Spleen (tissue), 11 donors: ENCODE data around the gene CD99. TPM values are rescaled to one million over a fixed set of nuclear protein-coding genes. Genes with fewer than 3 reads are reported as not detected.

Source experiments
- DNase-seq: peaks from one replicate; pipeline ENCODE4 v3.0.0-alpha.2; 2020
- H3K27ac ChIP-seq, 8 donors: fragments of 200-600 bp; sonication (generic) in 7 of 8; 1 replicate in 4 of 8; 2 replicates in 4 of 8; pipeline versions ENCODE4 v1.5.0 to v1.8.0; 2016 to 2021; ENCODE audit warnings: inconsistent platforms in 4 of 8, mild to moderate bottlenecking in 4 of 8, moderate library complexity in 1 of 8
- H3K27me3 ChIP-seq, 7 donors: fragments of 200-600 bp; sonication (generic) in 6 of 7; replicated peaks in 1 of 7; 1 replicate in 4 of 7; 2 replicates in 3 of 7; pipeline versions ENCODE4 v1.5.0 to v1.8.0; 2016 to 2021; ENCODE audit warnings: inconsistent platforms in 3 of 7, mild to moderate bottlenecking in 1 of 7
- H3K36me3 ChIP-seq, 6 donors: fragments of 200-600 bp; sonication (generic) in 5 of 6; 1 replicate in 4 of 6; 2 replicates in 2 of 6; pipeline versions ENCODE4 v1.5.0 to v1.8.0; 2016 to 2021; ENCODE audit warnings: inconsistent platforms in 2 of 6
- H3K4me1 ChIP-seq, 6 donors: fragments of 200-600 bp; sonication (generic) in 5 of 6; 1 replicate in 3 of 6; 2 replicates in 3 of 6; pipeline versions ENCODE4 v1.5.0 to v1.8.0; 2016 to 2021; ENCODE audit warnings: inconsistent platforms in 3 of 6
- H3K4me3 ChIP-seq, 8 donors: fragments of 200-600 bp; sonication (generic) in 7 of 8; 1 replicate in 4 of 8; 2 replicates in 4 of 8; pipeline versions ENCODE4 v1.5.0 to v1.8.0; 2016 to 2021; ENCODE audit warnings: inconsistent platforms in 4 of 8, mild to moderate bottlenecking in 4 of 8, moderate library complexity in 2 of 8
- H3K9me3 ChIP-seq, 8 donors: fragments of 200-600 bp; sonication (generic) in 7 of 8; 1 replicate in 4 of 8; 2 replicates in 4 of 8; pipeline versions ENCODE4 v1.5.0 to v1.8.0; 2016 to 2021; ENCODE audit warnings: inconsistent platforms in 4 of 8
- CTCF ChIP-seq, 11 experiments: fragments of 200-600 bp in 7 of 11; fragments of 450-650 bp in 4 of 11; sonication (generic) in 4 of 11; IDR thresholded peaks in 8 of 11; conservative IDR thresholded peaks in 3 of 11; 1 replicate in 7 of 11; 2 replicates in 4 of 11; pipeline versions ENCODE4 v1.4.0 to v1.8.0; 2016 to 2021; ENCODE audit warnings: antibody characterized with exemption in 11 of 11, inconsistent platforms in 4 of 11, mild to moderate bottlenecking in 1 of 11
- POLR2A ChIP-seq, 3 donors: fragments of 450-650 bp; IDR thresholded peaks; one replicate each; pipeline ENCODE4 v1.5.1; 2017; ENCODE audit warnings: antibody characterized with exemption in 3 of 3, mild to moderate bottlenecking in 1 of 3
- POLR2AphosphoS5 ChIP-seq, 3 donors: sonication (generic); formaldehyde crosslinking; IDR thresholded peaks; one replicate each; pipeline ENCODE4 v1.5.1; 2017; ENCODE audit warnings: antibody characterized with exemption in 3 of 3
- WGBS, 5 donors: extraction: QIAGEN DNeasy Blood & Tissue Kit in 3 of 5; methylation state at CpG; one replicate each; pipeline versions ENCODE4 v1.1.5 to v1.1.7; 2013 to 2018; 5-methylcytosine and 5-hydroxymethylcytosine counted together
- intact Hi-C: fragments of 100-400 bp; cut with DNase I; formaldehyde crosslinking; loops from one replicate; pipeline ENCODE4 v1.15.0; 2023; ENCODE audit warnings: low total_unique reads
- polyA plus RNA-seq, 3 donors: library from polyadenylated mRNA; stranded (reverse); fragments of 200-250 nt; gene quantifications; one replicate each; pipeline ENCODE4 v1.2.1, GENCODE V29; 2013
- total RNA-seq, 7 donors: library from RNA; depleted of rRNA in 3 of 7; stranded (reverse); fragments of >200 nt in 3 of 7; fragmentation: NEBNext Ultra II Directional in 4 of 7; extraction: Animal tissue kit (Norgen Biotek cat#: 25700) in 4 of 7; gene quantifications; one replicate each; pipeline versions ENCODE4 v1.1.0 to v1.2.1, GENCODE V29; 2016 to 2021
- donor health status: healthy with polysubstance abuse.
- donor health status: DM: no; HTN: no; CAD: no; lungs with moderate emphysema.
- donor health status: DM: no; HTN: no; CAD: no.
- donor health status: Bipolar disorder and iron deficiency.
- donor health status: healthy.
- donor health status: DM: no; HTN: no; CAD: no.
- donor health status: DM: yes; HTN: yes; CAD: no.

CD99 gene
- total and polyA plus RNA-seq, 10 donors, result 101 to 316 (median 181) TPM

- Histone ChIP-seq H3K27me3 (no peaks in the 10 kb centered on the region), H3K4me1 (peaks cover 24 to 68% (median 37%) of the 10 kb centered on the region in 6 donors), H3K4me3 (no peak overlapping the region), H3K27ac (no peak overlapping the region), H3K9me3 (no peaks in the 10 kb centered on the region), H3K36me3 (peaks cover 0 to 65% (median 20%) of the 10 kb centered on the region in 6 donors)
- intact Hi-C loops, result no loop called here
- DNase-seq, result no peak
- 45 to 60% (median 55%) methylated on average over 13 of the region's 13 CpGs for WGBS, 5 donors
- no peak for TF ChIP-seq POLR2AphosphoS5 (IDR thresholded peaks at IDR 0.05)
- TF ChIP-seq CTCF (IDR thresholded peaks at IDR 0.05 in 8 of 11, conservative IDR thresholded peaks at IDR 0.05 in 3 of 11), result no peak
- no peak for TF ChIP-seq POLR2A (IDR thresholded peaks at IDR 0.05)
These were observed 22.1 kb downstream of the CD99 start for GRCh38 chrX:2712890-2713840.

GRCh38 chrX:2714551-2714950, 23.5 kb downstream of the CD99 start:
- 53 to 66% (median 61%) methylated on average over 6 of the region's 6 CpGs for WGBS, 5 donors
- Histone ChIP-seq H3K27me3 (no peaks in the 10 kb centered on the region), H3K36me3 (peaks cover 0 to 79% (median 31%) of the 10 kb centered on the region in 6 donors), H3K4me1 (peaks cover 10 to 54% (median 23%) of the 10 kb centered on the region in 6 donors), H3K27ac (no peak overlapping the region), H3K4me3 (no peak overlapping the region), H3K9me3 (no peaks in the 10 kb centered on the region)
- TF ChIP-seq POLR2A (IDR thresholded peaks at IDR 0.05) (no peak), POLR2AphosphoS5 (IDR thresholded peaks at IDR 0.05) (no peak), CTCF (IDR thresholded peaks at IDR 0.05 in 8 of 11, conservative IDR thresholded peaks at IDR 0.05 in 3 of 11) (no peak)
- intact Hi-C loops, result no loop called here
- no peak for DNase-seq

GRCh38 chrX:2715066-2715600, 24.0 kb downstream of the CD99 start:
- H3K27ac ChIP-seq, result no peak overlapping the region
- peaks cover 0 to 85% (median 34%) of the 10 kb centered on the region in 6 donors for H3K36me3 ChIP-seq
- H3K4me3 ChIP-seq, result no peak overlapping the region
- no peaks in the 10 kb centered on the region for H3K27me3 ChIP-seq
- intact Hi-C loops, result no loop called here
- DNase-seq, result no peak
- TF ChIP-seq POLR2AphosphoS5 (IDR thresholded peaks at IDR 0.05), result no peak
- TF ChIP-seq POLR2A (IDR thresholded peaks at IDR 0.05), result no peak
- 80 to 90% (median 88%) methylated on average over 11 of the region's 11 CpGs for WGBS, 5 donors
- H3K4me1 ChIP-seq, result peaks cover 5 to 48% (median 17%) of the 10 kb centered on the region in 6 donors
- H3K9me3 ChIP-seq, result no peaks in the 10 kb centered on the region

- no peaks in the 10 kb centered on the region for H3K27me3 ChIP-seq
- WGBS, 5 donors, result 45 to 73% (median 53%) methylated on average over 5 of the region's 5 CpGs
- no peak for DNase-seq
- peaks cover 0 to 96% (median 47%) of the 10 kb centered on the region in 6 donors for H3K36me3 ChIP-seq
- H3K4me3 ChIP-seq, result no peak overlapping the region
- no peaks in the 10 kb centered on the region for H3K9me3 ChIP-seq
- no peak overlapping the region for H3K27ac ChIP-seq
- intact Hi-C loops, result no loop called here
- H3K4me1 ChIP-seq, result peaks cover 0 to 26% (median 6%) of the 10 kb centered on the region in 6 donors
- TF ChIP-seq CTCF (IDR thresholded peaks at IDR 0.05 in 8 of 11, conservative IDR thresholded peaks at IDR 0.05 in 3 of 11), result no peak
- no peak for TF ChIP-seq POLR2A (IDR thresholded peaks at IDR 0.05)
- TF ChIP-seq POLR2AphosphoS5 (IDR thresholded peaks at IDR 0.05), result no peak
These were observed 26.2 kb downstream of the CD99 start for GRCh38 chrX:2717312-2717711.
